Peyer's patch (tissue), 4 donors: ENCODE measurements around the gene HECTD4.

Experiments
- CTCF ChIP-seq, 6 experiments: fragments of 450-650 bp in 4 of 6; fragments of 200-600 bp in 2 of 6; sonication (generic) in 1 of 6; IDR thresholded peaks; one replicate each; pipeline ENCODE4 v1.5.1; 2017 to 2019; ENCODE audit warnings: antibody characterized with exemption in 6 of 6, mild to moderate bottlenecking in 3 of 6, moderate library complexity in 1 of 6
- POLR2A ChIP-seq, 2 donors: fragments of 450-650 bp; IDR thresholded peaks; one replicate each; pipeline ENCODE4 v1.5.1; 2017; ENCODE audit warnings: antibody characterized with exemption in 2 of 2, mild to moderate bottlenecking in 2 of 2, moderate library complexity in 2 of 2

- TF ChIP-seq POLR2A (IDR thresholded peaks at IDR 0.05), result no peak
- no peak for TF ChIP-seq CTCF (IDR thresholded peaks at IDR 0.05)
Measured at GRCh38 chr12:112233242-112233641, 149.0 kb downstream of the HECTD4 start.
